Activated naive CD8-positive, alpha-beta T cell treated with anti-CD3 and anti-CD28 coated beads, Interleukin-2, amount 50 U/mL, for 16 hours (primary cell): ENCODE data around the gene SLCO3A1.
"Not testable (repeated sequence)": the region's sequence is repeated elsewhere in the genome, so short reads cannot be mapped to it uniquely, and the experiment has no call there.

Source experiments
- DNase-seq: peaks from one replicate; pipeline ENCODE4 v3.0.0-alpha.2; 2020; ENCODE audit warnings: low read depth, low spot score

Gene SLCO3A1

DNA sequence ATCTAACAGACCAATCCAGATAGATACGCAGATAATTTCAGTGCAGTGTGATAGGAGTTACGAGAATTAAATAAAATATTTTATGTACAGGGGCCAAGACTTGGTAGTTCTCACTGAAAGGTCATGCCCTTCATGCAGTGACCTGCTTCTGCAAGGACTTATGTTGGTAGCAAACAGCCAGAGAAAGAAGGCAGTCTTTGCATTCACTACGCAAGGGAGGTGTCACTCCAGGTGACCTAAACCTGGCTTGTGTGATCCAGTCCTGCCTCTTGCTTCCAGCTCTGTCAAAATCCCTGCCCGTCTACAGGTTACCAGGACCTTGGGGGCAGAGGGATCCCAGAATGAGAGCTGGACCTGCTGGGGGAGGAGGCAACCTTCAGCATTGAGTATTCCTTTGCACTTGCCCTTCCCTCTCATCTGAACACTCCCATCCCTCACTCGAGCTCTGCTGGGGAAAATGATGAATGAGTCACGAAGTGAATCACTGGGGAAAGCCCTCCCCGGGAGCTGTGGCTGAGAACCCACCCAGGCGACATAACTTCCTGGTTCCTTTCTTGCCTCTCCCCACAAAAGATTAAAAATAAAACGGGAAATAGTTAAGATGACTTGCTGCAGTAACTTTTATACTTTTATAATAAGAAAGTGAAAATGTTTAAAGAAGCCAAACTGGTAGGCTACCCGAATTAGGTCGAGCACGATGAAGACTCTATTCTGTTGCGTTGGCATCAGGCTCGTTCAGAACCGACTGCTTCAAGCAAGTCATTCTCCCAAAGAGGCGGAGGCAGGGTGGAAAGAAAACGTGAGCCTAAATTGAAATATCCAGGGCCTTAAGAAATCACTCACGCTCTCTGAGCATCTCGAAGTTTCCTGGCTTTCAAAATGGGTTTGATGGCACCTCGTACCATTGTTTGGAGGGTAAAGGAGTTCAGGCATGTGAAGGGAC lies 216.1 kb downstream of the SLCO3A1 start:
- no peak for DNase-seq

DNA sequence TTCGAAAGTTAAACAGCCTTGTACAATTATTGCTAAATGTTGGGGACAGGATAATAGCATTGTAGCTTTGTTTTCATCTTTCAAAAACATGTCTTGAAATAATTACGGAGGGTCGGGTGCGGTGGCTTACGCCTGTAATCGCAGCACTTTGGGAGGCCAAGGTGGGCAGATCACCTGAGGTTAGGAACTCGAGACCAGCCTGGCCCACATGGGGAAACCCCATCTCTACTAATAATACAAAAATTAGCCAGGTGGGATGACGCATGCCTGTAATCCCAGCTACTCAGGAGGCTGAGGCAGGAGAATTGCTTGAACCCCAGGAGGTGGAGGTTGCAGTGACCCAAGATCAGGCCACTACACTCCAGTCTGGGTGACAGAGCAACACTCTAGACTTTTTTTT lies 216.7 kb downstream of the SLCO3A1 start:
- not testable (repeated sequence) for DNase-seq

DNA sequence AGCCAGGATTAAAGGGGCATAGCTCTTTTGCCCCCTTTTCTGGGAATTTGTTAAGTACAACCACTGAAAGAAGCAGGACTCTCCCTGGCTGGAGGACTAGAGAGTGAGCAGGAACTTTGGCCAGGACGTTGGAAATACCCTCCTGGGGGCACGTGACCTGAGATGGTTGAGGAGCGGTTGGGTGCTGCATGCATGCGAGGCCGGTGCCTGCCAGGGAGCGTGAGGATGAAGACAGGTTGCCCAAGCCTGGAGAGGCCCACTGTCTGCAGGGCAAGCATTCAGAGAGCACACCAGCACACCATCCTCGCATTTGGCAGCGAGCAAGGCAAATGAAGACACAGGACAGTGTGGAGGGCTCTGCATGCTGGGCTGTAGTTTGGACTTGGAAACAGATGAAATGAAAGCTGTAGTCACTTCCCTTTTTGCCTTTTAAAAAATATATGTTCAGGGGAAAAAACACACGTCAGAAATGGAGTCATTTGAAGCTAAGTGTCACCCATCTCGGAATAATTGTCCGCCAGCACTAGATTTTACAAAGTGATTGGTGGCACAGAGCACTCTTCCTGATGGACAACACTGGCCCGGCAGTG lies 217.6 kb downstream of the SLCO3A1 start:
- DNase-seq, result no peak

DNA sequence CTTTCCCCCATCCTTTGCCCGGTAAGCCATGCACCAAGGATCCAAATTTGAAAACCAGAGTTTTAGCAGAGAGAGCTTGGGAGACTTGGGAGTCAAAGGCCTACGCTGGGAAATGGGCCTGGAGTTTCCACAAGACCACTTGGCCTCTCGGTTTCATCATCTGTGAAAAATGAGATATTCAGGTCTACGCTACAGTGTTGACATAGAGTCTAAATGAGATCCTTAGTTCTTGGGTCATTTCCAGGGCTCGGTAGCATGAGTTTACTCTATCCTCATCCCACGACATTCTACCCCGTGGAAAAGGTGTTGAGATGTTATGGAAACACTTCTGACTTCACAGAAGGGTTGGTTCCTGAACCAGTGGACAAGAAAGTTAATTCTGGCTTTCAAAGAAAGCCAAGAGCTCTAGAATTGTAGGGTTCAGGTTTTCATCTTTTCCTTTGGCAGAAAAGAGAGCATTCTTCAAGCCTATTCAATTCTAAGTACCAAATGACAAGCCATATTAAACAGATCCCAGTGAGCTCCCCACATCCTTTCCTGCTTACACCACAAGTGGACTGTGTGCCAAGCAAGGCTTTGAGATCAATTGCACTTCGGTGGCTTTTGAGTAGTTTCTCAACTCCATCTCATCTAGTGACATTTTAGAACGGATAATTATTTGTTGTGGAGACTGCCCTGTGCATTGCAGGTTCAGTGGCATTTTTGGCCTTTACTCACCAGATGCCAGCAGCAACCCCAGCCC lies 219.7 kb downstream of the SLCO3A1 start:
- DNase-seq, result no peak

- DNase-seq, result no peak
These were observed 220.6 kb downstream of the SLCO3A1 start for GRCh38 chr15:92074101-92074500.

DNA sequence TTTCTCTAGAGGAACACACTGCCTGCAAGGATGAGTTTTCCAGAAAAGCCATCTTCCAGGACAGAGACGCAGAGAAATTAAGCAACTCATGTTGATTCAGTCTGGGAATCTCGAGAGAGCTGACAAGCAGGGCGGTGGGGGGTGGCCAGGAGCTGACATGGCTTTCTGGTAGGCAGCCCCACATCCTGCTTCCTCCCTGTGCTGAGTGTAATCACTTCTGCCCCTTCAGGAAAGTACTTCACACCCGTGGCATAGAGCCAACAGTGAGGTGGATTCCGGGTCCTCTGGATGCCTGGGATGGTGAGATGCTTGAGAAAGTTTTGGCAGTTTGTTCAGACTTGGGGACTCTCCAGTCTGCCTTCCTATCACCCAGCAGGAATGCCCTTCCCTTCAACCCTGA lies 221.1 kb downstream of the SLCO3A1 start:
- no peak for DNase-seq

GRCh38 chr15:92075764-92076163 lies 222.3 kb downstream of the SLCO3A1 start:
- no peak for DNase-seq

- DNase-seq, result no peak
These were observed 223.0 kb downstream of the SLCO3A1 start for GRCh38 chr15:92076541-92076940.

DNA sequence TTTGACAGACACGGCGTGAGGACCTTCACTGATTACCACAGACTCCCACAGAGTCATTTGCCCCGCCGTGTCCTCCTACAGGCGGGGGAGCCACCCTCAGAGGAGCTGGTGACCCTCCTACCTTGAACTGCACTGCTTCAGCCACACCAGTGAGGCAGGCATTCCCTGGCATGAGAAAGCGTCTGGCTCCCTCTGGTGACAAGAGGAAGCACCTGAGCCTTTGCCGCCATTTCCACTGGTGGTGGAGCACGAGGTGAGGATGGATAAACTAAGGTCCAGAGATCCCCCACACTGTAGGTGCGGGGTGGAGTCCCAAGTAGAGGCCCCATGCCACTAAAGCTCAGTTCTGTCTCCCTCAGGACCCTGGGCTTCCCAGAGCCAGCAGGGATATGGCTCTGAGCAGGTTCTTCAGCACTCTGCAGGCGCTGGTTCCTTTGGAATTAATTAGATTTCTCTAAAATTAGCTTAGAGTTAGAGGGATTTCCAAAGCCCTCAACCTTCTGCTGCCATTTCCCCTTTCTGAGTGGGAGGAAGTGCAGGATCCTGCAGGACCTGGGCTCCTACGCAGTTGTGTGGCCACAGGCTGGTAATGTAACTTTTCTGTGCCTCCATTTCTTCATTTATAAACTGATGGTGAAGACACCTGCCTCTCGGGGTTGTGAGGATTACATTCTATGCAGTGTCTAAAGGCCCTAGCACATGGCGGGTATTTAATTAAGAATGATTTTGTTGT lies 224.0 kb downstream of the SLCO3A1 start:
- peak; percentile 38 for DNase-seq

DNA sequence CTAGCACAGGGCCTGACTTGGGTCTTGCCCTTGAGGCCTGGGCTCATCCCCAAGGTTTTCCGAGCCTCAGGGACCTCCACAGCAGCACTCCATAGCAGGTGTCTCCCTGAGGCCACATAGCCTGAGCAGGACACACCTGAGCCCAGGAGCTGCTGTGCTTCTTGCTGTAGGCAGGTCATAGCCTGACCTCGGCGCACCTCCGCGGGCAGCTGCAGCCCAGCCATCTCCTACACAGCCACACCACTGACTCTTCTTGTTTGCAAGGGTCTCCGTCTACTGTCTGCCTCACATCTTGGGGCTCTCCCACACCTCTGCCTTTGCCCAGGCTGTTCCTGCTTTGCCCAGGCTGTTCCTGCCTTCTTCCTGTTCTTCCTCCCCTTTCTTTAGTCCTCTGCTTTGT lies 224.8 kb downstream of the SLCO3A1 start:
- DNase-seq, result no peak

DNA sequence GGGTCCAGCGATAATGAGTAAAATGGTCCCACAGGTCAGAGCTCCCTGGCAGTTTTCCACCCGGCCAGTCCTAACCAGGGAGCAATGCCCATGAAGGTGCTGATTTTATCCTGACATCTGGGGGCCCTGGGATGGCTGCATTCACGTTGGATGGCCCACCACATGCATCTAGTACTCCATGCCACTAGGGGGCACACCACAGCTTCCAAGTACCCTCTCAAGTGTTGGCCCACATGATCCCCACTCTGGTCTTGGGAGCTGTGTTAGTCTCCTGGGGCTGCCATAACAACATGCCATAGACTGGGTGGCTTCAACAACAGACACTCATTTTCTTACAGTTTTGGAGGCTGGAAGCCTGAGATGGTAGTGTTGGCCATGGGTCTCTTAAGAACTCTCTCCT lies 225.5 kb downstream of the SLCO3A1 start:
- DNase-seq, result no peak

DNA sequence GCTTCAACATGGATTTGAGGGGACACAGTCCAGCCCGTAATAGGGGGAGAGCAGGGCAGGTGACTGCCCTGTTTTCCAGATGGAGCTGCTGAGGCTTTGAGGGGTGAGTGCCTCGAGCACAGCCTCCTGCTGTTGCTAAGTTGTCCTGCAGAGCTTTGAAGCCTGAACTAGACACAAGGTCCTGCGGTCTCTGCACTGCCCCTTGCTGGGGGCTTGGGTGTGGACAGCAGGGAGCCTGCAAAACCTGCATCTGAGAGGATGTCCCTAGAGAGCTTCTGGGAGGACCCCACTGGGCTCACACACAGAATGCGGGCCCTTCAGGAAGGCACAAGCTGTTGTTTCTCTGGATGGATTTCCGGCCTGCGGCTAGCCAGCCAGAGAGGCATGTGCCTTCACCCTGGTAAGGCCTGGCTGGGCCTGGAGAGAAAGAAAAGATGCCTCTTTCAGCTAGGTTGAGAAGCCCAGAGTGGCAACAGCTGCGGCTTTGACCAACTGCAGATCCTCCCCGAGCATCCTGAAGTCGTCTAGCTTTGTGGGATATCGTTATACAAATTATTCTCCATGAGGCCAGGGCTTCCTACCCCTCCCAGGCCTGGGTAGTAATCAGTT lies 226.2 kb downstream of the SLCO3A1 start:
- no peak for DNase-seq

DNA sequence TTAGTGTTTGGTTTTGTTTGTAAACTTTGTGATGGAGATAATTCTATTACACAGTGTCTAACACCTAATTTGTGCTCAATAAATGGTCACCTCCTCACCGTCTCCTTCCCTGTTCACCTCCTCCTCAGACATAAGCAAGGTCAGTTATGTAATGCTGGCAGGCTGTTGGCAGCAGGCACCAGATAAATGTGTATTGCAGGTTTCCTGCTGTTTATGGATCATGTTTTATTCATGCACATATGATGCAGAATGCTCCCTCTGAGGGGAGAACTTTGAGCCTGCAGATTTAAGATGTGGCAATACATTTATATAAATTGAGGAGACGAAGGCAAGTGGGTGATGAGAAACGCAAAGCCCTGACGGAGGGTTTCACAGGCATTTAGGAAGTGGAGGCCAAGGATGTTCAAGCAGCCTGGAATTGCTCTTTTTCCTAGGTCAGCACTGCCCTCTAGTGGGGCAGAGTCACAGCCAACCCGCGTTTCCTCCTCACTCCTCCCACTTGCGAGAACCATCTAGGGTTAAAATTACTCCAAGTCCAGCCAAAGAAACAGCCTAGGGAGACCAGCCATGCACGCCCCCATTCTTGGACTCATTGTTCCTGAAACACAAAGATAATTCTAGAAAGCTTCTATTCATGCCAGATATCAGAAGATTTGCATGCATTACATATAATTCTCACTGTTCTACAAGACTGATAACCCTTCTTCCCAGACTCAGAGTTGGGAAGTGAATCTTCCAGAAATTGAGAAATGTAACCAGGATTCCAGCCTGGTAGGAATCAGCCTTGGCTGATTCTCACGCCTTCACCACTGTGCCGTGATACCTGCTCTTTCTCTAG lies 228.7 kb downstream of the SLCO3A1 start:
- no peak for DNase-seq

GRCh38 chr15:92083190-92083589 lies 229.7 kb downstream of the SLCO3A1 start:
- no peak for DNase-seq

DNA sequence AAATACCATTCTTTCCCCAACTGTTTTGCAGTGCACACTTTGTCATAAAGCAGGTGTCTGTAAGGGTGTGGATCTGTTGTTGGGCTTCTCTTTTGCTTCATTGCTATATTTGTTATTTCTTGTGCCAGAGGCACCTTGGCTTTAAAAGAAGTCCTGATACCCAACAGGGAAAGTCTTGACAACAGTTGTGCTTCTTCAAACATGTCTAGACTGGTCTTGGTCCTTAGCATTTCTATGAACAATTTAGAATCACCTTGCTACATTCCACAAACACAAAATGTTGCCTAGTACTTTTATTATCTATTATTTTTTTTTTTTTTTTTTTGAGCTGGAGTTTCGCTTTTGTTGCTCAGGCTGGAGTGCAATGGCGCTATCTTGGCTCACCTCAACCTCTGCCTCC lies 233.7 kb downstream of the SLCO3A1 start:
- no peak for DNase-seq

- DNase-seq, result no peak
These were observed 237.7 kb downstream of the SLCO3A1 start for GRCh38 chr15:92091155-92091734.

GRCh38 chr15:92092289-92093105 lies 239.0 kb downstream of the SLCO3A1 start:
- no peak for DNase-seq

- no peak for DNase-seq
These were observed 242.2 kb downstream of the SLCO3A1 start for GRCh38 chr15:92095693-92096092.
